Astrocyte (in vitro differentiated cells and primary cell): ENCODE measurements around the gene RPS6KL1.

ENCODE experiments used
- EZH2 ChIP-seq: IDR thresholded peaks from 2 replicates; pipeline ENCODE4 v1.6.1; 2012; ENCODE audit warnings: mild to moderate bottlenecking, low read length, inconsistent platforms; ENCODE audit not compliant: insufficient read depth
- TF ChIP-seq, protein P1 (sequence below): IDR thresholded peaks from 2 replicates; pipeline ENCODE4 v1.5.1; 2011; ENCODE audit warnings: low read depth, mild to moderate bottlenecking, inconsistent platforms, low read length, moderate library complexity; ENCODE audit not compliant: insufficient read depth

DNA sequence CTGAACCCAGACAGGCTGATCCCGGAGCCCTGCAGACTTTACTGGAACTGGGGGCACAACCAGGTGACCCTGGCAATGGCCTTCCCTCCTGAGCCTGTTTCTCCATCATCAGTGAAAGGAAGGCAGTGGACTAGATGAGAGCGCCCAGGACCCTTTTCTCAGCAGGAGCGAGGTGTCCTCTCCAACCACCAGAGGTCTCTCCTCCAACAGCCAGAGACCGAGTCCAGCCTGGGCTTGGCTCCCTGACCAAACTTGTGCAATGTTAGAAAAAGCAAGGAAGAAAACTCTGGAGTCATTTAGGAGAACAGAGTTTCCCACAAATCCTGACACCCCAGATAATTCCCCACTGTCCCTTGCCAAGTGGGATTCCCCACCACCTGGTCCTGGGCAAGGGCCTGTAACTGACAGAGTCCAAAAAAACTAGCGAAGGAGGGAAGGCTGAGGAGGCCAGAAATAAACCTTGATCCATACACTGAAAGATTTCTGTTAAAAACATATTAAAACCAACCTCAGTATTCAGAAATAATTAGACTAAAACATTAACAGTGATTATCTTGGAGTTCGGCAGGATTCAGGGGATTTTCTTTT lies 9.0 kb downstream of the RPS6KL1 start:
- TF ChIP-seq, protein P1, sequence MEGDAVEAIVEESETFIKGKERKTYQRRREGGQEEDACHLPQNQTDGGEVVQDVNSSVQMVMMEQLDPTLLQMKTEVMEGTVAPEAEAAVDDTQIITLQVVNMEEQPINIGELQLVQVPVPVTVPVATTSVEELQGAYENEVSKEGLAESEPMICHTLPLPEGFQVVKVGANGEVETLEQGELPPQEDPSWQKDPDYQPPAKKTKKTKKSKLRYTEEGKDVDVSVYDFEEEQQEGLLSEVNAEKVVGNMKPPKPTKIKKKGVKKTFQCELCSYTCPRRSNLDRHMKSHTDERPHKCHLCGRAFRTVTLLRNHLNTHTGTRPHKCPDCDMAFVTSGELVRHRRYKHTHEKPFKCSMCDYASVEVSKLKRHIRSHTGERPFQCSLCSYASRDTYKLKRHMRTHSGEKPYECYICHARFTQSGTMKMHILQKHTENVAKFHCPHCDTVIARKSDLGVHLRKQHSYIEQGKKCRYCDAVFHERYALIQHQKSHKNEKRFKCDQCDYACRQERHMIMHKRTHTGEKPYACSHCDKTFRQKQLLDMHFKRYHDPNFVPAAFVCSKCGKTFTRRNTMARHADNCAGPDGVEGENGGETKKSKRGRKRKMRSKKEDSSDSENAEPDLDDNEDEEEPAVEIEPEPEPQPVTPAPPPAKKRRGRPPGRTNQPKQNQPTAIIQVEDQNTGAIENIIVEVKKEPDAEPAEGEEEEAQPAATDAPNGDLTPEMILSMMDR = peak; percentile 62
- TF ChIP-seq EZH2 = no peak
